T-helper 2 cell (primary cell): ENCODE measurements around the gene NDUFS8.
A peak's percentile ranks its signal among the peaks of the same experiment; 100 is the strongest.
"Not testable (repeated sequence)": the region's sequence is repeated elsewhere in the genome, so short reads cannot be mapped to it uniquely, and the experiment has no call there.

Experiments used
- DNase-seq, 5 experiments: peaks; one replicate each; pipeline versions ENCODE4 v3.0.0 to v3.0.0-alpha.2; 2012 to 2022
- total RNA-seq, 2 donors: gene quantifications; one replicate each; lab custom pipeline; 2026; lab: John Stamatoyannopoulos, UW

NDUFS8 gene
- 19.3 to 27.5 reads per million in 2 donors for total RNA-seq

GRCh38 chr11:68030318-68031143, at the start of gene NDUFS8:
NDUFS8 (plus strand) TSS chr11:68030681; CDS start chr11:68032152, 1,471 bp downstream.
- DNase-seq = peak; percentile 93 to 99 (median 96)

DNA sequence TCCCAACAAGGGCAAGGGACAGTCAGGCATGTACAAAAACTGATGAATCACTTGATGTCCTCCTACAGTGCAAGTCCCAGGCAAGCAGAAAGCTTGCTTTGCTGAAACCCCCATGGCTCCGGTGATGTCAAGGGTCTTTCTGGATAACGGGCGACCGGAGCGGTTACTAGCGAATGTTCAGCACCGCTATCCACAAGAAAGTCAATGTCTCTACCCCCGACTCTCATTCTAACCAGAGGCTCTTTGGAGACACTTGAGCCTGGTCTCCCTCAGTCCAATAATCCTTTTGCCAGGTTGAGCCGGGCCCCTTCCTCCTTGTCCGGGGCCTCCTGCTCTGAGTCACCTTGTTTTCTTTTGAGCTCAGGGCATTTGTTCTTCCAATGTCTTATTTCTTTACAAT, 49.3 kb upstream of the NDUFS8 start:
- DNase-seq = not testable (repeated sequence)

- DNase-seq = not testable (repeated sequence)
Observed at GRCh38 chr11:67982255-67982857, 48.1 kb upstream of the NDUFS8 start.

GRCh38 chr11:67983951-67984350, 46.5 kb upstream of the NDUFS8 start:
- no peak for DNase-seq

DNA sequence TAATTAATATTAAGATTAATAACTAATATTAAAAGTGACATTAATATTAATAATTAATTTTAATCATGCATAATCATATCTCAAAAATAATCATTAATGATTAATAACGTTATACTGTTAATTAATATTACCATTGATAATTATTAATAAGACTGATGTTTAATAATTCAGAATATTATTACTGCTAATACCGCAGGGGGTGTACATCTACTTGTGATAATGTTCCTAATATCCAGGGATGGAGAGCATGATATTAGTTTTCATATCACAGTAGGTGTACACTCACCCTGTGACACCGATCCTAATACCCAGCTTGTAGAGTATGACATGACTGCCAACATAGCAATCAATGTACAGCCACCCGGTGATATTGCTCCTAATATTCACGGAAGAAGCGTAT, 45.2 kb upstream of the NDUFS8 start:
- not testable (repeated sequence) for DNase-seq

DNA sequence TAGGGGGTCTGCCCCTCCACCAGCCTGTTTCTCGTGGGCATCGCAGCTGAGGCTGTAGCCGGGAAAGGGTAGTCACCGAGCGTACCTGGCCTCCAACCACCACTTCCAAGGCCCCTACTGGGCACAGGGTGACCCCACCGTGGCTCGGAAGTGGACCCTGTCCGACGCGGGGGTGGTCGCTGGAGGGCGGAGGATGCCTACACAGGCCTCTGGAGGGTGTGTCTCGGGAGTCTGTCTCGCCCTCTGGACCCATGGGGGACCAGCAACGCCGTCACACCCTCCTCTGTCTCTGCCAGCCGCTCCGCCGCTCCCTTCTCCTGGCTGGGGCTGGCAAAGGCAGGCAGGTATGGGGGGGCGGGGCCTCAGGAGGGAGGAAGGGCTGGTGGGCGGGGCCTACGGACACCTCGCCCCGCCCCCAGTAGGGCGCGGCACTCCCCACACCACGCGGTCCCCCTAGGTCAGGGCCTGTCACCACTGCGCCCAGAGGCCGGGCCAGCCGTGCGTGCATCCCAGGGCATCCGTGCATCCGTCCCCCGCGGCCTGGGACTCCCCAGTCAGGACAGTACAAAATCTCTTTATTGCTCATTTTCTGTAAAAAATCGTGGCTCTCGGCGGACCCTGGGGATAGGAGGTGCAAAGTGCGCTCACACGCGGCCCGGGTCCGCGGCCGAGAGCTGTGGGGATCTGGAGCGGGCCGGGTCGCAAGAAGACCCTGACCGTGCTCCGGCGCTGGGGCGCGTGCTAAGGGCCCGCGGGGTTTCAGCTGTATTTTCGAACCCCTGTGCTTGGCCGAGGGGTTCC, 39.7 kb upstream of the NDUFS8 start:
- not testable (repeated sequence) for DNase-seq

- DNase-seq = not testable (repeated sequence)
Observed at GRCh38 chr11:67991347-67992121, 38.9 kb upstream of the NDUFS8 start.

DNA sequence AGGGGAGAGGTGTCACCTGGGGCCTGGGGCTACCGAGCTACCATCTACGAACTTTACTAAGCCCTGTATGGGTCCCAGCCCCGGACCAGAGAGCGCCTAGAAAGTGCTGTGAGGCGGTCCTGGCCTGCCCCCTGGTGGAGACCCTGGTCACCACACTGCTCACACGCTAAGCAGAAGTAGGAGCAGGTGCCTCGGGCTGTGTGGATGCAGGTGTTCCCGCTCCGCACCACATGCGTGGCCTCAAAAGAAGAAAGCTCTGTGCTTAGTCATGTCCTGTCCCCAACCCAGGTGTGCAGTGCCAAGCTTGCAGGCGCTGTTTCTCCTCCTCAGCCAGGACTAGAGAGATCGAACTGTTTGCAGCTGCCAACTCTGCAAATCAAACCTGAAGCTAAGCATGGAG, 36.7 kb upstream of the NDUFS8 start:
- peak in 2 of 5 experiments; percentile 17 to 50 for DNase-seq

DNA sequence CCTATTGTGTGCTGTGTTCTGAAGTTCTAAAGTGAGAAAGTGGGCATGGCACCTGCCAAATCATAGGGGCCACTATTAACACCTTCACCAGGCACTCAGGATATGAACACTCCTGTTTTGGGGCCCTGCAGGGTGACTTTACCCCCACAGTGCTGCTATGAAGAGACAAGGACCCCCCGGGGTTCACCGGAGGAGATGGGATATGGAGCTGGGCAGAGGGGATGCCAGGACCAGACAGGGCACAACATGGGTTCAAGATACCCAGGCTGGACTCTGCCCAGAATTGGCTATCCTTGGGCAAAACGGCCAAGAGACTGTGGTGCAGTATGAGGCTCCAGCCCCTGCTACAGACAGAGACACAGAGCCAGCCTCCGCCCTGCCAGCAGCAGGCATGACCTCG, 36.1 kb upstream of the NDUFS8 start:
- DNase-seq = not testable (repeated sequence)

- not testable (repeated sequence) for DNase-seq
Observed at GRCh38 chr11:67995129-67995528, 35.4 kb upstream of the NDUFS8 start.

DNA sequence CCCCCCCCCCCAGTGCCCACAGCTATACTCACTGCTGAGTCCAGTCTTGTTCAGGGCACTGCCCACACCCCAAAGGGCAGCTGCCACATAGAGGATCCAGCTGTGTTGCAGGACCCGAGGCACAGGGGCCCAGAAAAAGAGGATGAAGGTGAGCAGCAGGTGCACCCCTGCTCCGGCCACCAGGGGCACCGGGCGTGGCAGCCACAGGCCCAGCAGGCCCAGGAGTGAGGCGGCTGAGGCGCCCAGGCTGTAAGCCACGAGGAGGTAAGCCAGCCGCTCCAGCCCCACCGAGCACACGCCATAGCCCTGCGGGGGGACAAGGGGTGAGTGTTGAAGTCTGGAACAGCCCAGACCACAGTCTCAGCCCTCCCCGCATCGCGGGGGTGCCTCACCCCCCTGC, 34.9 kb upstream of the NDUFS8 start:
- not testable (repeated sequence) for DNase-seq

- no peak for DNase-seq
Observed at GRCh38 chr11:67996051-67996450, 34.4 kb upstream of the NDUFS8 start.

GRCh38 chr11:67996622-67997474, 33.6 kb upstream of the NDUFS8 start:
- DNase-seq = peak in 1 of 5 experiments; percentile 35

DNA sequence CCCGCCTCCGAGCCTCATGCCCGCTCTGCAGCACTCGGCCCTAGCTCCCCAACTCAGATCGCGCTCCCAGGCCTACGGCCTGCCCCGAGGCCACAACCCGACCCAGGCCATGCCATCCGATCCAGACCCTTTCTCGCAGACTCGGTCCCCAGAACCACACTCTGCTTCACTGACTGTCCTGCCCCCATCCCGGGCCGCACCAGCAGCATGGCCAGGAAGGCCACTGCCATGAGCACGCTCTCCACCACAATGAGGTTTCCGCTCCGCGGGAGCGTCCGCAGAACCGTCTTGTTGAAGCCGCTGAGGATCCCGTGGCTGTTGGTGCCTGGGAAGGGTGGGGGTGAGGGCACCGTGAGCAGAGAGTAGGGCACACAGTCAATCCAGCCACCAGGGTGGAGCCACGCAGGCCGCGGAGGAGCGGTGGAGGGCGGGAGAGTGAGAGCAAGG, 33.0 kb upstream of the NDUFS8 start:
- DNase-seq = no peak

- DNase-seq = peak in 1 of 5 experiments; percentile 62
Observed at GRCh38 chr11:67998150-67999045, 32.1 kb upstream of the NDUFS8 start.

DNA sequence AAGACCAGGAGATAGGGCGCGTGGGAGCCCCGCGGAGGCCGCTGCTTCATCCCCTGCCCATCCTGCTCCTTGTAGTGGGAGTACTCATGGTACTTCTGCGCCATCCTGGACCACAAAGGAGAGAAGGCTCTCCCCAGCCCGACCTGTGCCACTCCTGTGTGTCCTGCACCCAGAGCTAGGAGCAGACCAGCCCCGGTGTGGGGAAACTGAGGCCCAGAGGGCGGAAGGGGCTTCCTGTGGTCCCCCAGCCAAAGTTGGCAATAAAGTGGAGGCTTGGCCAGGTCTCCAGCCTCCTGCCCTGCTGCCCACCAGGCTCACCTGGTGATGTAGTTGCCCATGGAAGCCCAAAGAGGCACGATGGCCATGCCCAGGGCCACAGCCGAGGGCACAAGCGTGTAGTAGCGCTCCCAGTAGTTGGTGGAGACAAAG, 31.3 kb upstream of the NDUFS8 start:
- DNase-seq = no peak

DNA sequence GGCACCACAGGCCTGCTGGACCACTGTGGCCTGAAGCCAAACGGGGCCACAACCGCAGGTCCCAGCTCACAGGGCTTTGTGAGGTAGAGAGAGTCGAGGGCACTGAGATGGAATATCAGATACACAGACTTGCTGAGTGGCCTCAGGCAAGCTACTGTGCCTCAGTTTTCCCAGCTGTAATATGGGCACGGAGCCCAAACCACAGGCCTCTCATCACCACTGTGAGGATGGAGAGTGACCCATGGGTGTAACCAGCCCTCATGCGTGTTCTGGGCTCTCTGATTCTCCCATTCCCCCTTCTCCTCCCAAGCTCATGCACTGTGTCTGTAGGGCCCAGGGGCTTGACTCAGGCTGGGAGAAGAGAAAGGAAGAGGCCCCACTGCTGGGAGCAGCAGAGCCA, 30.8 kb upstream of the NDUFS8 start:
- DNase-seq = no peak

DNA sequence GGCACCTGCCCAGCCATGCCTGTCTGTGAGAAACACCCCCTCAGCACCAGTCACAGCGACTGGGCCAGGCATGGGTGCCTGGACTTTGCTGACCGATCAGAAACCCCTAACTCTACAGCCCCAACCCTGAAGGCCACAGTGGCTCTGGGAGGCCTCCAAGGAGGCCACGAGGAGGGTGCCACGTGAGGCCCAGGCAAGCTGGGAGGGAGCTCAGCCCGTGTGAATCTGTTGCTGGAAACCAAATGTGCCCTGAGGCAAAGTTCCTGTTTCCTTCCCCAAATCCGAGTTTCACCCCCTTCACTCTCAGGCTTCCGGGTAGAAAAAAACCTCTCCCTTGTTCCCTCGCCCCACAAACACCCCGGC, 27.9 kb upstream of the NDUFS8 start:
- no peak for DNase-seq

- DNase-seq = peak; percentile 21 to 63 (median 48)
Observed at GRCh38 chr11:68002938-68003845, 27.3 kb upstream of the NDUFS8 start.
